GM18507 (cell line): ENCODE data around the gene VPS26C.

Experiments
- DNase-seq: peaks from one replicate; pipeline ENCODE4 v3.0.0; 2011; ENCODE audit warnings: low read depth; ENCODE audit not compliant: insufficient read length; ENCODE audit errors: extremely low spot score
- FAIRE-seq: peaks from 2 replicates; lab custom pipeline; 2011; peaks lifted over from hg19 to GRCh38; lab: Jason Lieb, UNC

The VPS26C gene

GRCh38 chr21:37268186-37268503, 1.0 kb upstream of the VPS26C start:
- FAIRE-seq: no peak

GRCh38 chr21:37266515-37267221, 466 bp downstream of the VPS26C start:
- no peak for DNase-seq
- no peak for FAIRE-seq

More at GRCh38 chr21:37268186-37268503, 1.0 kb upstream of the VPS26C start:
- no peak for DNase-seq

- FAIRE-seq (no peak), DNase-seq (no peak)
Observed at GRCh38 chr21:37264808-37265207, 2.3 kb downstream of the VPS26C start.

GRCh38 chr21:37263827-37264600, 3.1 kb downstream of the VPS26C start:
- FAIRE-seq: no peak
- no peak for DNase-seq

GRCh38 chr21:37259426-37259825, 7.7 kb downstream of the VPS26C start:
- FAIRE-seq: no peak

GRCh38 chr21:37257967-37258877, 8.9 kb downstream of the VPS26C start:
- FAIRE-seq (peak; percentile 96), DNase-seq (peak; percentile 74)

More at GRCh38 chr21:37259426-37259825, 7.7 kb downstream of the VPS26C start:
- DNase-seq: no peak

GRCh38 chr21:37257511-37257966, 9.6 kb downstream of the VPS26C start:
- DNase-seq (no peak), FAIRE-seq (peak; percentile 88)

GRCh38 chr21:37253991-37254390, 13.1 kb downstream of the VPS26C start:
- FAIRE-seq: no peak
- DNase-seq: no peak

GRCh38 chr21:37251294-37251634, 15.9 kb downstream of the VPS26C start:
- no peak for DNase-seq
- FAIRE-seq: no peak

GRCh38 chr21:37249112-37249904, 17.8 kb downstream of the VPS26C start:
- DNase-seq (no peak), FAIRE-seq (no peak)

GRCh38 chr21:37248298-37248697, 18.8 kb downstream of the VPS26C start:
- FAIRE-seq (no peak), DNase-seq (no peak)

GRCh38 chr21:37245151-37245550, 22.0 kb downstream of the VPS26C start:
- DNase-seq: no peak
- FAIRE-seq: no peak

GRCh38 chr21:37244501-37245095, 22.5 kb downstream of the VPS26C start:
- DNase-seq: no peak
- no peak for FAIRE-seq

- no peak for FAIRE-seq
- DNase-seq: no peak
Observed at GRCh38 chr21:37243961-37244360, 23.2 kb downstream of the VPS26C start.

- no peak for DNase-seq
- FAIRE-seq: no peak
Observed at GRCh38 chr21:37241426-37241825, 25.7 kb downstream of the VPS26C start.

GRCh38 chr21:37240978-37241377, 26.2 kb downstream of the VPS26C start:
- no peak for FAIRE-seq

GRCh38 chr21:37237764-37238163, 29.4 kb downstream of the VPS26C start:
- FAIRE-seq: peak; percentile 15
- DNase-seq: no peak

More at GRCh38 chr21:37240978-37241377, 26.2 kb downstream of the VPS26C start:
- DNase-seq: no peak

- DNase-seq (no peak), FAIRE-seq (no peak)
Observed at GRCh38 chr21:37237346-37237745, 29.8 kb downstream of the VPS26C start.
